Mononuclear cell (primary cell): Measurements from ENCODE around the gene NFIA. TPM values are rescaled to one million over a fixed set of nuclear protein-coding genes. Genes with fewer than 3 reads are reported as not detected.

Source experiments
- H3K27me3 ChIP-seq: 2 replicates; pipeline ENCODE4 v1.6.0; 2011; ENCODE audit warnings: low read length, control low read depth; ENCODE audit not compliant: insufficient read depth
- H3K4me1 ChIP-seq: 2 replicates; pipeline ENCODE4 v1.5.1; 2011; ENCODE audit warnings: mild to moderate bottlenecking, low read length, control low read depth; ENCODE audit not compliant: insufficient read depth
- H3K4me3 ChIP-seq: 2 replicates; pipeline ENCODE4 v1.5.1; 2011; ENCODE audit warnings: mild to moderate bottlenecking, low read length, moderate library complexity
- H3K9me3 ChIP-seq: 2 replicates; pipeline ENCODE4 v1.5.1; 2011; ENCODE audit warnings: low read depth, mild to moderate bottlenecking, control low read depth, low read length
- total RNA-seq: library from RNA; depleted of rRNA; stranded (reverse); fragments of >200 nt; gene quantifications from one replicate; pipeline ENCODE4 v1.2.3, GENCODE V29; 2012

The NFIA gene
- total RNA-seq, 1 donor, result 3.5 TPM

DNA sequence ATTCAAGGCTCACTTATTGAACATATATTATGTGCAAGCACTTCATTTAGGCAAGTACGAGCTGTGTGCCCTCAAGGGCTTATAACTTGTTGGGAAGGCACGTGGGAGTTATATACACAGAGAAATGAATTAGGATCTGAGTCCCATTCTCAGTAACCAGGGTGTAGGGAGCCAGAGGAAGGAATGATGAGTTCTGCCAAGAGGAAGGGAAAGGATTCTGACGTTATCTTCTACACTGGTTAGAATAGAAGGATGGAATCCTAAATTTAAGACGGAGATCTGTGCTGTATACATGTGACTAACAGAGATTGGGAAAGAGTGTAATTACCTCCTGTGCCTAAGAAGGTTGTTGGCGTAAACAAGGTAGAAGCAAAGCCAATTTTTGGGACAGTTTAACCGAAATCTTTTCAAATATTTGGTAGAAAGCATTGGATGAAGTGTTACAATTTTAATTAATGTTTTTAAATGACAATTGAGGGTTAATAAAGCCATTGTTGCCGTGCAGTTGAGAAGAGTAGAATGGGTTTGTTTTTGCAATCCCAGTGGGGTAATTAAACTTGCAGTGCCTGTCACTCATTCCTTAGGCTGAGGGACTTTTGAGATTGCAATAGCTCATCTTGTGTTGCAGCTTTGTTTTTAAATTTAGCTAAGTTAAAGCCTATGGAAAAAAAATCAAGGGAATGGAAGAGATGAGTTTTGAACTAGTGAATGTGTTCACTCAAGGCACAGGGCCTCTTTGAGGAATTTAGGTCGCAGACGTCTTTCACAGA lies 177.2 kb downstream of the NFIA start:
- no peaks in the 10 kb centered on the region for H3K9me3 ChIP-seq
- H3K27me3 ChIP-seq, result no peaks in the 10 kb centered on the region
- H3K4me3 ChIP-seq, result no peak overlapping the region
- H3K4me1 ChIP-seq, result peaks cover 15% of the 10 kb centered on the region

DNA sequence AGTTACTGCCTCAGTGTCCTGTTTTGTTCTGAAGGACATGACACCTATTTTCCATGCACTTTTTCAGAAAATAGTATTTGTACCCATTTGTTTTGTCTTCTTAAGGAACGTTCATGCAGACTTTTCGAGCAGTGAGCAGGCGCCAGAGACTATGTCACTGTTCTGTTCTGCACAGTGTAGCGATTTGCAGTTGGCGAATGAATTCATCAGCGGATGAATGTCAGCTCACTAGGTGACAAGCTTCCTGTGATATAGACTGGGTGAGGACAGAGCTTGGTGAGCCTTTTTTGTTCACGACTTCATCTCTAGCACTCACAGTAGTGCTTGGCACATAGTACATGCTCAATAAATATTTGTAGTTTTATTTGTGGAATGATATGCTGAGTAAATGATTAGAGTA lies 177.8 kb downstream of the NFIA start:
- Histone ChIP-seq H3K9me3 (no peaks in the 10 kb centered on the region), H3K27me3 (no peaks in the 10 kb centered on the region), H3K4me3 (no peak overlapping the region), H3K4me1 (peaks cover 9% of the 10 kb centered on the region)

DNA sequence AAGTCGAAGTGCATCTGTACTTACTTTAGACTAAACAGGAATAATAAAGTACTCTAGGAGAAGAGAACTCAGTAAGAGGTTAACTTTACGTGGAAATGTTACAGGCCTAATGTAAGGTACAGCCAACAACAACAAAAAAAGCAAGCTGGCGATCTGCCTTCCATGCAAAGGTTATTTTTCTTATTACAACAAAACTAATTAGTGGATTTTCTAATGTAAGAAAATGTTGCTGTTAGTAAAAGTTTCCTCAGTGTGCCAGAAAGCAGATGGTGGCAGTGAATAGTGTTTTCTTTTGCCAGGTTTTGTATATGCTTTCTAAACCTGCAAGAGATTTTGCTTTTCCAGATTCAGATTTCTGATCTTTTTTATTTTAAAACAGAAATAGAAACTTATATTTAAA lies 179.2 kb downstream of the NFIA start:
- no peaks in the 10 kb centered on the region for H3K27me3 ChIP-seq
- H3K9me3 ChIP-seq, result no peaks in the 10 kb centered on the region
- no peak overlapping the region for H3K4me3 ChIP-seq
- H3K4me1 ChIP-seq, result no peaks in the 10 kb centered on the region

DNA sequence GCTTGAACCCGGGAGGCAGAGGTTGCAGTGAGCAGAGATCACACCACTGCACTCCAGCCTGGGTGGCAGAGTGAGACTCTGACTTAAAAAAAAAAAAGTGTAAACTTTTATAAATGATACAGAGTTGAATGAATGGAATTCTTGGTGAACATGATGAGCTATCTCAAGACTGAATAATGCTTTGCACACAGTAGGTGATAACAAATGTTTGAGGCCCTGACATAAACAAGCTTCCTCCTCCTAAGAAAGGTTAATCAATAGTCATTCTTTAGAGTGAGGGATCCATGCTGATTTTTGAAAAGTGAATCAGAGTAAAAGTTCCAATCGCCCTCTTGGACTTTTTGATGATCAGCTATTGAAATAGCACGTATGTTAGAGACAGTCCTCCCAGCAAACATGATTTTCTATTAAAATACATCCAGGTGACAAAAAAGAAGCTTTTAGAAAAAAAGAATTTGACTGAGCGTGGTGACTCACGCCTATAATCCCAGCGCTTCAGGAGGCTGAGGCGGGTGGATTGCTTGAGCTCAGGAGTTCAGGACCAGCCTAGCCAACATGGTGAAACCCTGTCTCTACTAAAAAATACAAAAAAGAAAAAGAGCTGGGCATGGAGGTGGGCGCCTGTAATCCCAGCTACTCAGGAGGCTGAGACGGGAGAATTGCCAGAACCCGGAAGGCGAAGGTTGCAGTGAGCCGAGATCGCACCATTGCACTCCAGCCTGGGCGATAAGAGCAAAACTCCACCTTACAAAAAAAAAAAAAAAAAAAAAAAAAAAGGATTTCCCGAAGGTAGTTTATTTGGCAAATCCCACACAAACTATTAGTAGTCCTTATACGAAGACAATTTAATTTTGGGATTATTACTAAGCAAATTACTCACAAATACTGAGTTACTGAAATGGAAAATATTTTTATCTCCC lies 181.8 kb downstream of the NFIA start:
- H3K9me3 ChIP-seq, result no peaks in the 10 kb centered on the region
- H3K4me1 ChIP-seq, result no peaks in the 10 kb centered on the region
- H3K27me3 ChIP-seq, result no peaks in the 10 kb centered on the region
- H3K4me3 ChIP-seq, result no peak overlapping the region

DNA sequence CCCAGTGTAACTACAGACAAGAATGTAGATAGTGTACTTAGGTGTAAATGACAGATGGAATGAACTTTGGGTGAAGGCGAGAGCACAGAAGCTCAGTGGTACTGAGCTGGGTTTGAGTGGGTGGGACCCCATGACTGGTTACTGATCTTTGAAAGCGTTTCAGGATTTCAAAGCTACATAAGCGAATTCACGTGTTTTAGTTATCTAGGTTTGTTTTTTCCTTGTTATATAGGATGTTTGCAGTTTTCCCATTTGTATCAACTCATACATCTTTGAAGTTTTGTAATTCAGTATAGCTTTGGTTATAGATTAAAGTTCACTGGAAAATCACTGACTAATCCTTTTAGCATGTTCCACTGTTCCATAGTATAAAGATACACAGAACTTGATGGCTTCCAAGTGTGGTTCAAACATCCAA lies 182.5 kb downstream of the NFIA start:
- no peaks in the 10 kb centered on the region for H3K4me1 ChIP-seq
- H3K4me3 ChIP-seq, result no peak overlapping the region
- H3K27me3 ChIP-seq, result no peaks in the 10 kb centered on the region
- no peaks in the 10 kb centered on the region for H3K9me3 ChIP-seq

DNA sequence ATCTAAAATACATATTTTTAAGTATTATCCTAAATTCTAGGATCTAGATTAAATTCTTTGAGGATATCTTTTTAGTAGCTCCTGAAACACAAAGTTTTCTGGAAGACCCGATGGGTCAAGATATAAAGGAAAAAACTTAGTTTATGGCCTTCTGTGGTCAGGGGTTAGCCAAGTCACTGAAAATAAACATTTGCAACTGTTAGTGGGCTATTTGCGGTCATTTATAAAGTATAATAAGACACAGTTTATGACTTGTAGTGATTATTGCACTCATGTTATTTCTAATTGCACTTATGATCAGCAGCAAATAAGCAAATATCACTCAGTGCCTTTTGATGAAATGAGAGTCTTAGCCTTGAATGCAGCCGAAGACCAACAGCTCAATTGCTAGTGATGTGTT lies 183.3 kb downstream of the NFIA start:
- Histone ChIP-seq H3K9me3 (no peaks in the 10 kb centered on the region), H3K4me3 (no peak overlapping the region), H3K27me3 (no peaks in the 10 kb centered on the region), H3K4me1 (no peaks in the 10 kb centered on the region)

DNA sequence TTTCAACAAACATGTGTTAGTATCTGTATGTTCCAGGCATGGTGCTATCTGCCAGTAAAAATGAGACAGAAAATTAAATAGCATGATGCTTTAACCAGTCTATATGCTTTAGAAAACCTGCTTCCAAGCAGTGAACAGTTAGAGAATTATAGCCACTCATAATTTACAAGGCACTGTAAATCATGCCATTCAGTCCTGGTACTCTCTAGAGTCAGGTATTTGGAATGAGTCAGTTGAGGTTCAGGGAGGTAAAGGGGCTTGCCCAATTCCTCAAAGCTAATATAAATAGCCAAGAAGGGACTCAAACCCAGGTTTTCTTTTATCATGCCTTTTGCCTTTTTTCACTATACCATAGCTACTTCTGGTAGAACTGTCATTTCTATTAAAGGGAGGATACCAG lies 184.4 kb downstream of the NFIA start:
- no peak overlapping the region for H3K4me3 ChIP-seq
- no peaks in the 10 kb centered on the region for H3K4me1 ChIP-seq
- H3K27me3 ChIP-seq, result no peaks in the 10 kb centered on the region
- H3K9me3 ChIP-seq, result no peaks in the 10 kb centered on the region

DNA sequence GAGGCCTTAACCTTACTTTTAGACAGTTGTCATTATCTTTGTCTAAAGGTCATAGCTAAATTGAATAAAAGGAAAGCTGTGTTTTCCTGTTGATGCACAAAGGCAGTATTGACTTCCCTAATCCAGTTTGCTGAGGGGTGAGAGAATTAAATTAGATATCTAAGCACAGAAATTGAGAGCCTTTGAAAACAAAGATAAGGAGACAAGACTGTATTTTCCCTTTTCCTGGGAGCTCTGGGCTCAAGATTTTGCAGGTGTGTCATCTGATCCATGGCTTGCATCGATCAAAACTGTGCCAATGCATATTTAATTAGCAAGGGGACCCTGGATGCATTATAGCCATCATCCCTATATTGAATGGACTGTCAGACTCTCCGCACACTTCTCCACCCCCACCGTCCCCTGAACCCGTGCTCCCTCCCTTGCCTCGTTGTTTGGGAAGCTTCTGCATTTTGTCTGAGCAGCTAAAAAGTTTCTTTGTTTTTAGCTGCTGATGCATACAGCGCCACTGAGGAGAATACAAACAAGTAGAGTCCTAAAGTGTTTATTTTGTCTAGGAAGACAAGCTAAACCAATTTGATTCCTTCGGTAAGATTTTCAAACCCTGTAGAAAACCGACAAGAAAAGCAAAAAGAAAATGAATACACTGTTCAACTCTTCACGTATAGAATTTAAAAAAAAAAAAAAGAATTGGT lies 186.3 kb downstream of the NFIA start:
- Histone ChIP-seq H3K9me3 (no peaks in the 10 kb centered on the region), H3K4me1 (no peaks in the 10 kb centered on the region), H3K4me3 (no peak overlapping the region), H3K27me3 (no peaks in the 10 kb centered on the region)

DNA sequence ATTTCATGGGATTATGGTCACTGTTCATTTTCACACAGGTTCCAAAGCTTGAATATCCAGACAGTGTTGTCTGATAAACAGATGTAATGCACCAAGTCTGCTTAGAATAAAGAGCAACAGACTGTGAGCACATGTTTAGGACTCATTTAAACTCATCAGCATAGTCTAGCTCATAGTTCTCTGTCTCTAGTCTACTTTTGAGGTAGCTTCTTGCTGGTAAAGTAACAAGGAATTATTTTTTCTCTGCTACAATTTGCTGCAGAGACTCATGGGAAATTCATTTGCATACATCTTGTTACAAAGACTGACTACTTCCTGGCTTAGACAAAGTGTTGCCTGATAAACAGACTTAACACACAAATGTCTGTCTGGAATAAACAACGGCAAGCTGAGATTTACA lies 187.2 kb downstream of the NFIA start:
- Histone ChIP-seq H3K9me3 (no peaks in the 10 kb centered on the region), H3K27me3 (no peaks in the 10 kb centered on the region), H3K4me3 (no peak overlapping the region), H3K4me1 (no peaks in the 10 kb centered on the region)

DNA sequence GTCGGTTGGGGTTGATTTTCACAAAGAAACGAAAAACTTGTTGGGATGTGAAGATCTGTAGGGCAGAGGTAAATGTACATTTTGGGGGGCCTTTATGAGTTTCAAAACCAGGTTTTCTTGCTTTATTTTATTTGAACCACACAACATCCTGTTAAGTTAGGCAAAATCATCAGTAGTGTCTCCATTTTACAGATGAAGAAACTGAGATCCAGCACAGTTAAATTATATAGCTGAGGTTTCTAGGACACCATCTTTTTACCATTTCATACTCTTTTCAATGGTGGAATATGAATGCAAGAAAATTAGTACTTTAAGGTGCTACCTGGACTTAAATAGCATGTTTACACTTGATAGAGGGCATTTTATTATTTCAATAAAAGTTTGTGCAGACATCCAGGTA lies 187.7 kb downstream of the NFIA start:
- no peaks in the 10 kb centered on the region for H3K9me3 ChIP-seq
- H3K27me3 ChIP-seq, result no peaks in the 10 kb centered on the region
- no peak overlapping the region for H3K4me3 ChIP-seq
- no peaks in the 10 kb centered on the region for H3K4me1 ChIP-seq

DNA sequence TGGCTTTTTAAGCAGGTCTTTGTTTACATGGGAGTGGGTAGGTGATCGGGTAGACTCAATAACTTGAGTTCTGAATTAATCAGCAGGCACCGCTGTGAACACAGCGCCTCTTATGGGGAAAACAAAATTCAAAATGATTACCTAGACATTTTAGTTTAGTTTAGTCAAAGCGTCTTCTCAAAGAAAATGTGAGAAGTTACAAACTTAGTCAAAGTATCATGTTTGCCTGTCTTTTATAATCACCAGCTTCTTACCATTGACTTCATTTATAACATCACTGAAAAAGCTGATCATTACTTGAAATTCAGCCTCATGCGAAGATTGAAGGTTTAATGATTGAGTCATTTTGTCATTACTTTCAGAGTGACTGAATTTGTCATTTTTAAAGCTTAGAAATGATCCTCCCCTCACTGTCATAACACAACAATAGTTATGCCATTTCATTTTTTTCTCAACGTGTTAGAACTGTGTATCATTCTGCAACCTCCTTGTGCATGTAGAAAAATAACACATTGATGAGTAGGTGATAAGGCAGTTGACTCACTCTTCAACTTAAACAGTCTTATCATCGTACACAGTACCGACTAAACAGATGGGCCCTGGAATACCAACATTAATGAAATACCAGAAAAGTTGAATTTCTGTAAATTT lies 188.5 kb downstream of the NFIA start:
- H3K27me3 ChIP-seq, result no peaks in the 10 kb centered on the region

DNA sequence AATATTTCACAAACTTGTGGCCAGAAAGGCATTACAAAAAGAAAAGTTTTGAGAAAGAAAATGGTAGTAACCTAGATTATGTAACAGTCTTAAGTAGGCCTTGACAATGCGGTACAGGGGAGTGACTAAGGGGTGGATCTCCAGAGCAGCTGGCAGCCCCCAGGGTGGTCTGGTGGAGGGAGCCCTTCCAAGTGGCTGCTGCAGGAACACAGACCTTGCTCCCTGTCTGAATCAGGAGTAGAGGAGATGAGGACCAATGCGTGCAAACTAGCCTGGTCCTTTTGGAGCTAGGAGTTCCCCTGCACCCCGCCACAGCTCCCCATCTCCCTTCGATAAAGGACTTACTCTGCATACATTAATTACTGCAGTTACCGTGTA lies 189.0 kb downstream of the NFIA start:
- H3K4me3 ChIP-seq, result no peak overlapping the region
- no peaks in the 10 kb centered on the region for H3K27me3 ChIP-seq
- no peaks in the 10 kb centered on the region for H3K4me1 ChIP-seq
- H3K9me3 ChIP-seq, result no peaks in the 10 kb centered on the region

More for the DNA sequence above, 188.5 kb downstream of the NFIA start:
- no peaks in the 10 kb centered on the region for H3K4me1 ChIP-seq
- no peak overlapping the region for H3K4me3 ChIP-seq
- no peaks in the 10 kb centered on the region for H3K9me3 ChIP-seq

DNA sequence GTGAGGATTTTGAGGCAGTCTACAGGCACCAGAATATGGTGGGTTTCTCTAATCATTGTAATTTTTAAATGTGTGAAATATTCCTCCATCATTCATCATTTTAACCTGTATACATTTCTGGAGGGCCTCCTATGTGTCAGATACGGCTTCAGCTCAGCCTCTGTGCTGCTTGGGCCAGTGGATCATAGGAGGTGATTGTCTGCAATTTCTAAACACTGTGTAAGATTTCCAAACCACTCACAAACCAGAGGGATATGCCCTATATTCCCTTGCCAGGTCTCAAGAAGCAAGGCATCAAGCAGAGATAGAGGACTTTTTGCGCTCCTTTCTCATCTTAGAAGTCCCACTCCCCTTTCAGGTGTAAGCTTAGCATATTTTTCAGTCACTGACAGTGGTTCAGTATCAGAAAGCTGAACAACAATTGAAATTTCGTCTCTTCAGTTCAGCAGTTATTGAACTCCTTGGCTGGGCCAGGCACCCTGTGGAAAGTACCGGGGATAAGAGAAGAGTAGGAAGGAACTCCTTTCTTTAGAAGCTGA lies 190.9 kb downstream of the NFIA start:
- H3K9me3 ChIP-seq, result no peaks in the 10 kb centered on the region
- H3K4me3 ChIP-seq, result no peak overlapping the region
- H3K27me3 ChIP-seq, result no peaks in the 10 kb centered on the region
- no peaks in the 10 kb centered on the region for H3K4me1 ChIP-seq

DNA sequence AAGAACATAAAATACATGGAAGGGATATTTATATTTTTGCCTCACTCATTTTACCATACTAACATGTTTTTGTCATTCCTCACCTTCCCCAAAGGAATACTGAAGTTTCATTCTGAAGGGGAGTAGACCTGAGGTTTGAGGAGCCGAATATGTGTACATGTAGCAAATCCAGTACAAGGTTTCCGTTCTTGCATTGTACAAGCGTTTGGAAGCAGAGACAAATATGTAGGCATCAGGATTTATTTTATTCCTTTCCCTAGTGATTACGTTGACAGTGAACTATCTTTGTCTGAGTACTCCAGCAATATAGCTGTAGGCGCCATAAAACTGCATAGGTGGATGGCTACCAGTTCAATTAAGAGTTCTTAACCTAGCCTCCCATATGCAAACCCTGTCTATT lies 191.5 kb downstream of the NFIA start:
- Histone ChIP-seq H3K27me3 (no peaks in the 10 kb centered on the region), H3K4me1 (no peaks in the 10 kb centered on the region), H3K4me3 (no peak overlapping the region)

More for the DNA sequence above, 191.5 kb downstream of the NFIA start:
- no peaks in the 10 kb centered on the region for H3K9me3 ChIP-seq
